DND-41 (cell line): ENCODE results near the gene TBCB.

Experiments used
- EZH2 ChIP-seq: IDR thresholded peaks from 3 replicates; pipeline ENCODE4 v1.6.1; 2012; ENCODE audit warnings: borderline replicate concordance, low read depth, mild to moderate bottlenecking, moderate library complexity, low read length, inconsistent platforms; ENCODE audit not compliant: severe bottlenecking
- TF ChIP-seq, protein P1 (sequence below): IDR thresholded peaks from 2 replicates; pipeline ENCODE4 v1.5.1; 2012; ENCODE audit warnings: borderline replicate concordance, low read length, moderate library complexity, mild to moderate bottlenecking; ENCODE audit not compliant: poor library complexity, severe bottlenecking; ENCODE audit errors: extremely low read depth

DNA sequence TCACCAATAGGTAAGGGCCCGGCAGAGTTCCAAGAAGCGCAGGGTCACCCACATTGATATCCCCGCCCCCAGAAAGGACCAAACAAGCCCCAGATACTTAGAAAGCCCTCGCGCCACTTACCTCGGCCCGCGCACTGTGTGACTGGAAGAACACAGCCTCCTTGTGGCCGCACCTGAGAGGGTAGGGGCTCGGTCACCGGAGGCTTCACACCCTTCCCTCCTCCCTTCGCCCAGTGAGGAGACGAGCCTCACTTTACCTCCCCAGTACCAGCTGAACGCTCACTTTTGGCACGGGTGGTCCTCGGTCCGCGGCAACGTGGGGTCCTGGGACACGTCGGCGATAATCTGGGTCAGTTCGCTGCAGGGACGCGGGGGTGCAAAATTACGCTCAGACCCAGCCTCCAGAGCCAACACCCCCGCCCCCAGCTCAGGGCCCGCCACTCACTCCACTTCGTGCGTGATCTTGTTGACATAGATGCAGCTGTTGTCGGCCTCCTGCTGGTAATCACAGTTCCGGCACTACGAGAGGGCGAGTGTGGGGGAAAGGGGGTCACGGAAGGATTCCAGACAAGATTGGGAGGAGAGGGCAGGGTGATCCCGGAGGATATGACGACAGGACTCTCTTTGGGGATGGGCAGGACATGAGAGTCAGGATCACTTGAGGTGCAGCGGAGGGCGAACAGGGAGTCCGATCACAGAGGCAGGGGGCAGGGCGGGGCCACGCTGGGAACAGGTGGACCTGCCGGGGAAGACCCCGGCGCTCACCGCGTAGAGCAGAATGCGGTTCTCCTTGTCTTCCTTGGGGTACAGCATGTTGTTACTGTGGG is 1.2 kb upstream of the TBCB start:
- TF ChIP-seq, protein P1, sequence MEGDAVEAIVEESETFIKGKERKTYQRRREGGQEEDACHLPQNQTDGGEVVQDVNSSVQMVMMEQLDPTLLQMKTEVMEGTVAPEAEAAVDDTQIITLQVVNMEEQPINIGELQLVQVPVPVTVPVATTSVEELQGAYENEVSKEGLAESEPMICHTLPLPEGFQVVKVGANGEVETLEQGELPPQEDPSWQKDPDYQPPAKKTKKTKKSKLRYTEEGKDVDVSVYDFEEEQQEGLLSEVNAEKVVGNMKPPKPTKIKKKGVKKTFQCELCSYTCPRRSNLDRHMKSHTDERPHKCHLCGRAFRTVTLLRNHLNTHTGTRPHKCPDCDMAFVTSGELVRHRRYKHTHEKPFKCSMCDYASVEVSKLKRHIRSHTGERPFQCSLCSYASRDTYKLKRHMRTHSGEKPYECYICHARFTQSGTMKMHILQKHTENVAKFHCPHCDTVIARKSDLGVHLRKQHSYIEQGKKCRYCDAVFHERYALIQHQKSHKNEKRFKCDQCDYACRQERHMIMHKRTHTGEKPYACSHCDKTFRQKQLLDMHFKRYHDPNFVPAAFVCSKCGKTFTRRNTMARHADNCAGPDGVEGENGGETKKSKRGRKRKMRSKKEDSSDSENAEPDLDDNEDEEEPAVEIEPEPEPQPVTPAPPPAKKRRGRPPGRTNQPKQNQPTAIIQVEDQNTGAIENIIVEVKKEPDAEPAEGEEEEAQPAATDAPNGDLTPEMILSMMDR: peak; percentile 15
- no peak for TF ChIP-seq EZH2
